HG02840 (cell line): Measurements from ENCODE around the gene COMMD8.
"Not testable (repeated sequence)": the region's sequence is repeated elsewhere in the genome, so short reads cannot be mapped to it uniquely, and the experiment has no call there.

Source experiments
- ATAC-seq: cut with Tn5 transposase; IDR thresholded peaks from one replicate; pipeline ENCODE4 v1.9.1; 2021; ENCODE audit warnings: mild to moderate bottlenecking, moderate library complexity, moderate number of reproducible peaks; ENCODE audit not compliant: unreplicated experiment, low FRiP score

The COMMD8 gene

GRCh38 chr4:47463235-47463956 lies at the start of gene COMMD8:
COMMD8 (minus strand) TSS chr4:47463702; CDS start chr4:47463651, 51 bp downstream.
- peak; percentile 94 for ATAC-seq

- peak; percentile 96 for ATAC-seq
Measured at GRCh38 chr4:47510506-47511143, 47.1 kb upstream of the COMMD8 start.

- ATAC-seq, result no peak
Measured at GRCh38 chr4:47505666-47506065, 42.2 kb upstream of the COMMD8 start.

- ATAC-seq, result no peak
Measured at GRCh38 chr4:47505147-47505546, 41.6 kb upstream of the COMMD8 start.

- no peak for ATAC-seq
Measured at GRCh38 chr4:47500776-47501175, 37.3 kb upstream of the COMMD8 start.

- ATAC-seq, result no peak
Measured at GRCh38 chr4:47499700-47500099, 36.2 kb upstream of the COMMD8 start.

GRCh38 chr4:47498899-47499298 lies 35.4 kb upstream of the COMMD8 start:
- ATAC-seq, result no peak

GRCh38 chr4:47494124-47494430 lies 30.6 kb upstream of the COMMD8 start:
- ATAC-seq, result no peak

- no peak for ATAC-seq
Measured at GRCh38 chr4:47493238-47494123, 30.0 kb upstream of the COMMD8 start.

GRCh38 chr4:47490550-47490949 lies 27.0 kb upstream of the COMMD8 start:
- peak; percentile 65 for ATAC-seq

GRCh38 chr4:47488706-47489105 lies 25.2 kb upstream of the COMMD8 start:
- no peak for ATAC-seq

- ATAC-seq, result not testable (repeated sequence)
Measured at GRCh38 chr4:47486727-47487126, 23.2 kb upstream of the COMMD8 start.

GRCh38 chr4:47486231-47486673 lies 22.8 kb upstream of the COMMD8 start:
- ATAC-seq, result no peak

GRCh38 chr4:47485768-47486167 lies 22.3 kb upstream of the COMMD8 start:
- ATAC-seq, result no peak

- ATAC-seq, result peak; percentile 99
Measured at GRCh38 chr4:47485047-47485692, 21.7 kb upstream of the COMMD8 start, which contains the start of gene ATP10D. ATP10D (plus strand) TSS chr4:47485275; CDS start chr4:47512541, 27,266 bp downstream.

GRCh38 chr4:47484168-47484567 lies 20.7 kb upstream of the COMMD8 start:
- no peak for ATAC-seq

- no peak for ATAC-seq
Measured at GRCh38 chr4:47483745-47484144, 20.2 kb upstream of the COMMD8 start.

- no peak for ATAC-seq
Measured at GRCh38 chr4:47482326-47482725, 18.8 kb upstream of the COMMD8 start.

GRCh38 chr4:47478804-47479203 lies 15.3 kb upstream of the COMMD8 start:
- ATAC-seq, result no peak

- ATAC-seq, result no peak
Measured at GRCh38 chr4:47475411-47475810, 11.9 kb upstream of the COMMD8 start.

- ATAC-seq, result no peak
Measured at GRCh38 chr4:47474799-47475198, 11.3 kb upstream of the COMMD8 start.
